SK-N-SH treated with all-trans-retinoic acid at 6 μM for 48 hours (cell line): Measurements from ENCODE around the gene ADGRB3.

Experiments used
- ATAC-seq: fragments of 200-7000 bp; cut with Tn5 transposase; 3 replicates; pipeline ENCODE4 v1.9.1; 2020; ENCODE audit warnings: mild to moderate bottlenecking, moderate library complexity
- ARNTL ChIP-seq: fragments of 450-650 bp; formaldehyde crosslinking; IDR thresholded peaks from 2 replicates; pipeline ENCODE4 v1.5.0; 2020; ENCODE audit warnings: low read depth, mild to moderate bottlenecking, moderate library complexity, borderline replicate concordance
- BACH2 ChIP-seq: fragments of 250-450 bp; sonication (Bioruptor Pico); IDR thresholded peaks from 2 replicates; pipeline ENCODE4 v1.9.0; 2021; ENCODE audit warnings: mild to moderate bottlenecking, borderline replicate concordance
- CREB5 ChIP-seq: fragments of 250-450 bp; sonication (Bioruptor Pico); IDR thresholded peaks from 2 replicates; pipeline ENCODE4 v1.5.1; 2020; ENCODE audit warnings: low read depth, mild to moderate bottlenecking, moderate library complexity
- CSDC2 ChIP-seq: fragments of 250-450 bp; sonication (Bioruptor Pico); IDR thresholded peaks from 2 replicates; pipeline ENCODE4 v1.5.0; 2020; ENCODE audit warnings: mild to moderate bottlenecking, moderate library complexity
- GLIS3 ChIP-seq: fragments of 250-450 bp; sonication (Bioruptor Pico); IDR thresholded peaks from 2 replicates; pipeline ENCODE4 v1.5.0; 2020; ENCODE audit warnings: mild to moderate bottlenecking, moderate library complexity
- ISL1 ChIP-seq: fragments of 250-450 bp; sonication (Bioruptor Pico); IDR thresholded peaks from 2 replicates; pipeline ENCODE4 v2.1.2; 2022; ENCODE audit warnings: mild to moderate bottlenecking, moderate library complexity
- OSR1 ChIP-seq: fragments of 250-450 bp; sonication (Bioruptor Pico); IDR thresholded peaks from 2 replicates; pipeline ENCODE4 v1.8.0; 2022; ENCODE audit warnings: moderate library complexity, mild to moderate bottlenecking, inconsistent platforms
- POU6F1 ChIP-seq: fragments of 250-450 bp; sonication (Bioruptor Pico); IDR thresholded peaks from 2 replicates; pipeline ENCODE4 v1.8.0; 2021; ENCODE audit warnings: low read depth, mild to moderate bottlenecking, moderate library complexity, borderline replicate concordance
- PPARA ChIP-seq: fragments of 250-450 bp; sonication (Bioruptor Pico); IDR thresholded peaks from 2 replicates; pipeline ENCODE4 v1.5.0; 2020; ENCODE audit warnings: mild to moderate bottlenecking, borderline replicate concordance
- RARB ChIP-seq: fragments of 250-450 bp; sonication (Bioruptor Pico); IDR thresholded peaks from 2 replicates; pipeline ENCODE4 v1.8.0; 2021; ENCODE audit warnings: mild to moderate bottlenecking, moderate library complexity
- SNAI2 ChIP-seq: fragments of 250-450 bp; sonication (Bioruptor Pico); IDR thresholded peaks from 2 replicates; pipeline ENCODE4 v1.5.0; 2020; ENCODE audit warnings: mild to moderate bottlenecking, moderate library complexity
- TCF4 ChIP-seq: fragments of 250-450 bp; sonication (Bioruptor Pico); IDR thresholded peaks from 2 replicates; pipeline ENCODE4 v1.8.0; 2021; ENCODE audit warnings: mild to moderate bottlenecking, moderate library complexity, borderline replicate concordance
- TOX ChIP-seq: fragments of 250-450 bp; sonication (Bioruptor Pico); IDR thresholded peaks from 2 replicates; pipeline ENCODE4 v1.8.0; 2021; ENCODE audit warnings: mild to moderate bottlenecking, moderate library complexity, borderline replicate concordance
- ZC3H10 ChIP-seq: fragments of 250-450 bp; sonication (Bioruptor Pico); IDR thresholded peaks from 2 replicates; pipeline ENCODE4 v1.5.1; 2021; ENCODE audit warnings: mild to moderate bottlenecking, moderate library complexity
- ZFP3 ChIP-seq: fragments of 250-450 bp; sonication (Bioruptor Pico); IDR thresholded peaks from 2 replicates; pipeline ENCODE4 v1.5.0; 2020; ENCODE audit warnings: mild to moderate bottlenecking, moderate library complexity
- ZFP30 ChIP-seq: fragments of 450-650 bp; formaldehyde crosslinking; IDR thresholded peaks from 2 replicates; pipeline ENCODE4 v1.5.0; 2022; ENCODE audit warnings: mild to moderate bottlenecking, moderate library complexity
- ZNF565 ChIP-seq: fragments of 450-650 bp; formaldehyde crosslinking; conservative IDR thresholded peaks from 2 replicates; pipeline ENCODE4 v1.5.0; 2020; ENCODE audit warnings: low read depth, mild to moderate bottlenecking, moderate library complexity
- ZNF70 ChIP-seq: fragments of 450-650 bp; formaldehyde crosslinking; IDR thresholded peaks from 2 replicates; pipeline ENCODE4 v1.5.0; 2020; ENCODE audit warnings: mild to moderate bottlenecking, moderate library complexity
- ZNF8 ChIP-seq: fragments of 450-650 bp; formaldehyde crosslinking; IDR thresholded peaks from 2 replicates; pipeline ENCODE4 v1.5.0; 2020; ENCODE audit warnings: mild to moderate bottlenecking, moderate library complexity
- TF ChIP-seq, protein P1 (sequence below): fragments of 250-450 bp; sonication (Bioruptor Pico); IDR thresholded peaks from 2 replicates; pipeline ENCODE4 v1.5.1; 2021; ENCODE audit warnings: mild to moderate bottlenecking, moderate library complexity
- TF ChIP-seq, protein P2 (sequence below): fragments of 250-450 bp; sonication (Bioruptor Pico); IDR thresholded peaks from 2 replicates; pipeline ENCODE4 v1.5.0; 2020; ENCODE audit warnings: mild to moderate bottlenecking, moderate library complexity

Gene ADGRB3

DNA sequence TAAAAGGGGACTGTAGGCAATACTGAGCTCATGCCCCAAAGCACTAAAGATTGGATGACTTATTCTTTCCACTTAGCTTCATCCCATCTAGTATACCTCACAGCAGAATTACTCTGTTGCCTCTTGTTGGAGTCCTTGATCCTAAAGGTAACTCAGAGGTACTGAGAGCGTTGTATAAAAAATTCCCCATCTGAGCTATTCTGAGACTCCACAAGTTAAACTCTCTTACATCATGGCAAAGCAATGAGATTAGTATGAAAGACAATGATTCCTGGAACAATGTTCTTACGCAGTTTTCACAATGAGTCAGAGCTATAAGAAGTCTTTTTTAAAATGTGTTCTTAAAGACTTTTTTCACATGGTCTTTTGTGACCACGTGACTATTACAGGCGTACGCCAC lies 370.1 kb downstream of the ADGRB3 start:
- no peak for ATAC-seq
- no peak for TF ChIP-seq GLIS3
- peak; percentile 13; the same call in 1 of the 2 replicates for TF ChIP-seq ISL1
- no peak for TF ChIP-seq ZFP3 (CRISPR knock-in tag)
- TF ChIP-seq TOX (CRISPR knock-in tag) = no peak

GRCh38 chr6:69007781-69008180 lies 372.7 kb downstream of the ADGRB3 start:
- ATAC-seq = no peak
- no peak for TF ChIP-seq OSR1
- no peak for TF ChIP-seq RARB
- TF ChIP-seq TOX (CRISPR knock-in tag) = no peak
- TF ChIP-seq ZFP30 (CRISPR knock-in tag) = no peak
- TF ChIP-seq POU6F1 = no peak
- TF ChIP-seq ISL1 = no peak
- TF ChIP-seq ZNF8 (CRISPR knock-in tag) = no peak
- TF ChIP-seq, protein P1, sequence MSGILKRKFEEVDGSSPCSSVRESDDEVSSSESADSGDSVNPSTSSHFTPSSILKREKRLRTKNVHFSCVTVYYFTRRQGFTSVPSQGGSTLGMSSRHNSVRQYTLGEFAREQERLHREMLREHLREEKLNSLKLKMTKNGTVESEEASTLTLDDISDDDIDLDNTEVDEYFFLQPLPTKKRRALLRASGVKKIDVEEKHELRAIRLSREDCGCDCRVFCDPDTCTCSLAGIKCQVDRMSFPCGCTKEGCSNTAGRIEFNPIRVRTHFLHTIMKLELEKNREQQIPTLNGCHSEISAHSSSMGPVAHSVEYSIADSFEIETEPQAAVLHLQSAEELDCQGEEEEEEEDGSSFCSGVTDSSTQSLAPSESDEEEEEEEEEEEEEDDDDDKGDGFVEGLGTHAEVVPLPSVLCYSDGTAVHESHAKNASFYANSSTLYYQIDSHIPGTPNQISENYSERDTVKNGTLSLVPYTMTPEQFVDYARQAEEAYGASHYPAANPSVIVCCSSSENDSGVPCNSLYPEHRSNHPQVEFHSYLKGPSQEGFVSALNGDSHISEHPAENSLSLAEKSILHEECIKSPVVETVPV (CRISPR knock-in tag) = no peak
- TF ChIP-seq PPARA (CRISPR knock-in tag) = no peak
- TF ChIP-seq SNAI2 (CRISPR knock-in tag) = no peak
- TF ChIP-seq, protein P2, sequence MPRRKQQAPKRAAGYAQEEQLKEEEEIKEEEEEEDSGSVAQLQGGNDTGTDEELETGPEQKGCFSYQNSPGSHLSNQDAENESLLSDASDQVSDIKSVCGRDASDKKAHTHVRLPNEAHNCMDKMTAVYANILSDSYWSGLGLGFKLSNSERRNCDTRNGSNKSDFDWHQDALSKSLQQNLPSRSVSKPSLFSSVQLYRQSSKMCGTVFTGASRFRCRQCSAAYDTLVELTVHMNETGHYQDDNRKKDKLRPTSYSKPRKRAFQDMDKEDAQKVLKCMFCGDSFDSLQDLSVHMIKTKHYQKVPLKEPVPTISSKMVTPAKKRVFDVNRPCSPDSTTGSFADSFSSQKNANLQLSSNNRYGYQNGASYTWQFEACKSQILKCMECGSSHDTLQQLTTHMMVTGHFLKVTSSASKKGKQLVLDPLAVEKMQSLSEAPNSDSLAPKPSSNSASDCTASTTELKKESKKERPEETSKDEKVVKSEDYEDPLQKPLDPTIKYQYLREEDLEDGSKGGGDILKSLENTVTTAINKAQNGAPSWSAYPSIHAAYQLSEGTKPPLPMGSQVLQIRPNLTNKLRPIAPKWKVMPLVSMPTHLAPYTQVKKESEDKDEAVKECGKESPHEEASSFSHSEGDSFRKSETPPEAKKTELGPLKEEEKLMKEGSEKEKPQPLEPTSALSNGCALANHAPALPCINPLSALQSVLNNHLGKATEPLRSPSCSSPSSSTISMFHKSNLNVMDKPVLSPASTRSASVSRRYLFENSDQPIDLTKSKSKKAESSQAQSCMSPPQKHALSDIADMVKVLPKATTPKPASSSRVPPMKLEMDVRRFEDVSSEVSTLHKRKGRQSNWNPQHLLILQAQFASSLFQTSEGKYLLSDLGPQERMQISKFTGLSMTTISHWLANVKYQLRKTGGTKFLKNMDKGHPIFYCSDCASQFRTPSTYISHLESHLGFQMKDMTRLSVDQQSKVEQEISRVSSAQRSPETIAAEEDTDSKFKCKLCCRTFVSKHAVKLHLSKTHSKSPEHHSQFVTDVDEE (CRISPR knock-in tag) = no peak
- no peak for TF ChIP-seq ZNF70 (CRISPR knock-in tag)
- TF ChIP-seq CREB5 (CRISPR knock-in tag) = no peak
- TF ChIP-seq ZNF565 = no peak
- TF ChIP-seq ZFP3 (CRISPR knock-in tag) = no peak
- no peak for TF ChIP-seq CSDC2
- no peak for TF ChIP-seq ZC3H10 (CRISPR knock-in tag)
- TF ChIP-seq BACH2 (CRISPR knock-in tag) = no peak
- TF ChIP-seq GLIS3 = no peak
- no peak for TF ChIP-seq ARNTL (CRISPR knock-in tag)

- ATAC-seq = no peak
- TF ChIP-seq SNAI2 (CRISPR knock-in tag) (no peak), ZNF70 (CRISPR knock-in tag) (no peak), RARB (no peak), TCF4 (CRISPR knock-in tag) (no peak), CREB5 (CRISPR knock-in tag) (no peak), TOX (CRISPR knock-in tag) (no peak), ISL1 (no peak), PPARA (CRISPR knock-in tag) (no peak)
- TF ChIP-seq, protein P1 (CRISPR knock-in tag) = no peak
These were observed 377.1 kb downstream of the ADGRB3 start for GRCh38 chr6:69012211-69012610.
